NCI-H2107 (cell line): ENCODE measurements around the gene CRHBP.
"Not testable (repeated sequence)": the region's sequence is repeated elsewhere in the genome, so short reads cannot be mapped to it uniquely, and the experiment has no call there.

Experiments used
- DNase-seq: peaks from one replicate; lab custom pipeline; 2025; lab: John Stamatoyannopoulos, UW

Gene CRHBP

GRCh38 chr5:76958991-76959767, 6.3 kb downstream of the CRHBP start:
- no peak for DNase-seq

DNA sequence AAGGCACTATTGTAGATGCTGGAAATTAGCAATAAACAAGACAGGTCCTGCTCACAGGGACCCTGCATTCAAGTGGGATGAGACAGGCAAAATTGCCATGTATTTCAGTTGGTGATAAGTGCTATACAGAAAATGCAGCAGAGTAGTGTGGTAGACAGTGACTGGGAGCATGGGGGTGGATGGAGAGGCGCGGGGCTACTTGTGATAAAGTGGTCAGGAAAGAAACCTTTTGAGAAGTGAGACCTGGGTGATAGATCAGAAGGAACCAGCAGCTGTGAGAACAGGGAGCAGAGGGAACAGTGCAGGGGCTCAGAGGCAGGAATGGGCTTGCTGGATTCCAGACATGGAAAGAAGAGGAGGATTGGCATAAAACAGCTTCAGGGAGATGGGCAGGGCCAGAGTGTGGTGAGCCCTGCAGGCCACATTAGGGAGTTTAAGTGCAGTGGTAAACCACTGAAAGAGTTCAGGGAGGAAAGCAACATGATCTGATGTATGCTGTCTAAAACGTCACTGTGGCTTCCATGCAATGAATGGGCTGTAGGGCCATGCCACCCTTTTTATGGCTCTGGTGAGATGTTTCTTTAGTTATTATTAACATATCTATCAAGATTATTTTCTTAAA, 7.3 kb downstream of the CRHBP start:
- no peak for DNase-seq

DNA sequence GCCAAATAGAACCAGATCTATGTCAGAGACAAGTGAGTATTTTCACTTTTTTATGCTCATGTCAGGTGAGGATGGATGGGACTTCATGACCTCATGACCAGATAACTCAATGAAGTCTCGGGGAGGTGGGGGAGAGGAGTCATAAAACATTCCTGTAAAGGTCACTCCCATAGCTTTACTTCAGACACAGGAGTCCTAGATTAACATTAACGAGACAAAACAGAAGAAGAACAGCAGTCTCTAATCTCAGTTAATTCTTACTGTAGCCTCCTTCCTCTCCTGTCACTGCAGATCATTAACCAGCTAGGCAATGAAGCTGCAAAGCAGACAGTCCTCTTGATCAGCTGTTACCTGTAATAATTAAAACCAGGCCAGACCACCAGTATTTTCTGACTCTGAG, 11.2 kb downstream of the CRHBP start:
- DNase-seq, result no peak

DNA sequence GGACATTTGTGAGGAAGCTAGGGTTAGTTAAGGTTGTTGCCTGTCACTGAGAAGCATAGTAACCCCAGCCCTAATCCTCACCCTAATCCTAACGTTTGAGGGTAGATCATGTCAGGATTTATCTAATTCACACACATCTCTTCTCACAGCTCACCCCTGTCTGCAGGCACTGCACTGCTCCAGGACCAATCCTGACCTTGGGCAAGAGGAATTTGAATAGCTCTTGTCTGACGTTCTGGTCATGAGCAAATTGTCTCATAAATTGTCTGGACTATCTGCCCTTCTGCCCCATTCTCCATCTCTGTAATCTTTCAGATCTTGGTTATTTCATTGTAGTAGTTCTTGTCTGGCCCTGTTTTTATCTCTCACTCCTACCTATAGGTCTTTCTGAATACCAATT, 18.7 kb downstream of the CRHBP start:
- DNase-seq, result no peak

GRCh38 chr5:76972689-76973088, 19.8 kb downstream of the CRHBP start:
- DNase-seq, result no peak

DNA sequence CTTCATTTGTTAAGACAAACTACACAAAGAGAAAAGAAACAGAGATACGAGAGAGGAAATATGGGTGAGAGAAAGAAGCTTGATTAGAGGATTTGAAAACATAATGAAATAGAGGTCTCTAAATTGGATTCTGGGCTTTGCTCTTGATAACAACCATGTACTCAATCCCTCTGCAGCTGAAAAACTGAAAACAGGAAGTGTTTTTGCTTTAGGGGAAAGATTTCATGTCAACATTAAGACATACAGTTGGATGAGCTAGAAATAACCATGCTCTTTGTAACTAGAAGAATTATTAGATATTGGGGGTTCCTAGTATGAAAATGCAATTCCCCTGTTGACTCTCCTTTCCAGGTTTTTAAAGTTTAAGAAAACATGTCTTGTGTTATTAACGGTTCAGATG, 21.9 kb downstream of the CRHBP start:
- no peak for DNase-seq

GRCh38 chr5:76978869-76979268, 26.0 kb downstream of the CRHBP start:
- no peak for DNase-seq

DNA sequence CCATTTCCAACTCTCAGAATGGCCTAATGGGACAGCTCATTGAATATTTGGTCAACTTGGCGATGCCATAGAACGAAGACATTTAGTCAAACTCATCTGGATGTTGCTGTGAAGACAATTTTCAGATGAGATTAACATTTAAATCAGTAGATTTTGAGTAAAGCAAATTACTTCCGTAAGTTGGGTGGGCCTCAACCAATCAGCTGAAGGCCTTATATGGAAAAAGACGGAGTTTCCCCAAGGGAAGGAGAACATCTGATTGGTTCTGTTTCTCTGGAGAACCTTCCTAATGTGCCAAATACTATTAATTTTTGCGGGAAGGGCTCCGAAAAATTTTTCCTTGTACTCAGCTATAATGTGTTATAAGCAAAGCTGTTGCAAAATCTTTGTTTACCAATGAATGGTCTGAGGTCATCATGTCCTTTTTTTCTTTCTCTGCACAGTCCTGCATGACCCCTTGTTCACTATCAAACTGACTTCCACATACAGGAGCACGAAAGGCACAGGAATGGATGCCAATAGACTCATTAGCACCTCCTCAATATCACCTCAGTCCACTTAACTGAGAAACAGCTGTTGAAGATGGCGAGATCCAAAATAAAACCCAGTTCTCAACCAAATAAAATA, 27.8 kb downstream of the CRHBP start:
- no peak for DNase-seq

DNA sequence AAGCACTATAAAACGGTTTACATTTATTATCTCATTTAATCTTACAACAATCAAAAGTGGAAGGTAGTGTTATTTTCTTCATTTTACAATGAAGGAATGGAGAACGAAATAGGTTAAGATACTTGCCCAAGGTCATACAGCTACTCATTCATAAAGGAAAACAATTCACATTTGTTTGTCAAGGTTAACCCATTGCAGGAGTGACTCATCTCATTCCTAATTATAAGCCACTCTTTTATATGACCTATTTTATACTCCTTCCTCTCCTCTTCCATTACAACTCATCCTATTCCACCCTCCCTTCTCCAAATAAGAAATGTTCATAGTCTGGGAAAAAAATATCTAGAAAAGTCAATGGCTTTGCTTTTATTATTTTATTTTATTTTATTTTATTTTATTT, 29.6 kb downstream of the CRHBP start:
- DNase-seq, result no peak

DNA sequence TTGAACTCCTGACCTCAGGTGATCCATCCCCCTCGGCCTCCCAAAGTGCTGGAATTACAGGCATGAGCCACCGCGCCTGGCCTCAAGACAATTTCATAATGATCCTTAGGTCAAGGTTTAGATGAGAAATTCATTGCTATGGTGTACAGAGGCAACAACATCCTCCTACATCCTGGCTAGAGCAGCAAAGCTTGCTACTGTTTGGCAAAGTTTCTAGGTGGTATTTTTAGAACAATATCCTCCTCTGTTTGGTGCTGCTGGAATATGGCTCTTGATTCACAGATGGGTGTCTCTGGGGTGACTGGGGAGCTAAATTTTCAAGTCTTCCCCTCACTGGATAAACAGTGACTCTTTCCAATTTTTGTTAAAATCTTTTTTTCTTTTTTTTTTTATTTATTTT, 30.6 kb downstream of the CRHBP start:
- DNase-seq, result no peak

DNA sequence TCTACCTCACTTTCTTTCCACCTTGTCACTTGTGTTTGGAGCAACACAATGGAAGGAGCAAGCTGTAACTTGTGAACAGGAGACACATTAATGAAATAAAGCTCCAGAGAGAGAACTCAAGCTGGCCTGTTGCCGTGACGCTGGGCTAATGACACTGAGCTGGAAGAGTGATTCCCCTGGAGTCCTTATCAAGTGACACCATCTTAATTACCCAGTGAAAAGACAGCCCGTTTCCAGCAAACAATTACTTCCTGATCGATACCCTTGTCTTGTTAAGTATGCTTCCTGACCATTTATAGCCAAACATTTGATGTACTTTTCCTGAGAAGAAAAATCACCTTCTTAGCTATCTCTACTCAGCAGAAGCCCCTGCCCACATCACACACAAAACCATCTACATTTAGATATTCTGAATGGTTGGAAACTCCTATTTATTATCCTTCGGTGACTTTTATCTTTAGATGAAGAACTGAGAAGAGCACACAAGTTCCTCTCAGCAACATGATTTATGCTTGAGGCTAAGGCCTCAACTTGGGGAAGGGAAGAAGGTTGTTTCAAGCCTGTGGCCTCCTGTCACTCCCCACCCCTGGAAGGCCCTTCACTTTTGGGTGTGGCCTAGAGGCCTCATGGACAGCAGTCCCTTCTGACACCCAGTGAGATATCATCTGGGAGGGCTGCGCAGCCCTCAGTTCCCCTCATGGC, 34.1 kb downstream of the CRHBP start:
- DNase-seq, result no peak

DNA sequence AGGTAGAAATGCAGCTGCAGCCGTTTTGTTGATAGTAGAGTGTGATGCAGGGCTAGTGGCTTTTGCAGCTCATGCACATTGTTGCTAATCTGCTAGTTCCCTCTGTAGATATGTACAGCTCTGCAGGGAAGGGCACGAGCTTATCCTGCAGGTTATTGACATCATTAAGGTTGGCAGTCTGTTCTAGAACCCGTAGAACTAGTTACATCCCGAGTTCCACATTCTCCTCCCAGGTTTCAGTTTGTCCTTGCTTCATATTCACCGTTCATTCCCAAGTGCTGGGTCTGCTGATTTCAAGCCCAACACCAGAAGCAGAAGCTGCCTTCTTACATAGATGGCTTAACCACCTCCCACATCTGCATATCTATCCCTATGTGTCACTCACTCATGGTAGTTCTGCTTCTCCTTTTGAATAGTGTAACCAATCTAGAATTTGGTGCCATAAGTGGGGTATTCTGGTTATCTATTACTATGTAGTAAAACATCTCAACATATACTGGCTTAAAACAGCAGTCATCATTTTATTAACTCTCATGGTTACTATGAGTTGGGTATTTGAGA, 38.1 kb downstream of the CRHBP start:
- no peak for DNase-seq

GRCh38 chr5:76993436-76993835, 40.6 kb downstream of the CRHBP start:
- DNase-seq, result not testable (repeated sequence)

DNA sequence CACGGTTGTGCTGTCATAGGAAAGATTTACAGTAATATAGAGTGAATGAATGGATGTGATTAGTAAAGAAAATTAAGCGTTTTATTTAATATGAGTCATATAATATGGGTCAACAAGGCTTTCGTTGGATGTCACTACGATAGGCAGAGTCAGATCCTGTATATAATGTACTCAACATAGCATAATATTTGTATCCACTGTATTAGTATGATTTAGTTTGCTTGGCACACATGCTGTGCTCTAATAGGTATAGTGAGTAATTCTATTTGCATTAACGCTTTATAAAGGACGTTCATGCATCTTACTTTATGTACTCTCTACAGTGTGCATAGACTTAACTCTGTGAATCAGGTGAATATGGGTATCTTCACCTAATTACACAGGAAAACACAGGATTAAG, 41.5 kb downstream of the CRHBP start:
- no peak for DNase-seq

GRCh38 chr5:76998251-76998650, 45.4 kb downstream of the CRHBP start:
- DNase-seq, result not testable (repeated sequence)

DNA sequence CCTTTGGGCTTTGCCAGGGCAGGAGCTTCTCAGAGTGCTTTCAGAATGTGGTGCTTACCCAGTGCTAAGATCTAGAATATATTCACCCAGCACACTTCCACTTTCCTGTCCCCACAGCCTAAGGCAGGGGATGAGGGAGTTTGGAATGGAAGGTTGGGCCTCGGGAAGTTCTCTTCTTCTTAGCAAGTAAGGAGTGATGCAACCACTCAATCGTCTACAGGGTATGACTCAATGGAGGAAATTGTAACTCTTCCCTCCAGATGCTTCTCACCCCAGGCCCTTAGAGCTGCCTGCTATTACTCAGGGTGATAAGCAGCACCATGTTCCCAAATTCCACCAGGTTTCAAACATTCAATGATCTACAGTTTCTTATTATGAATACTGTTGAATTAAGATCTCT, 46.6 kb downstream of the CRHBP start:
- no peak for DNase-seq

DNA sequence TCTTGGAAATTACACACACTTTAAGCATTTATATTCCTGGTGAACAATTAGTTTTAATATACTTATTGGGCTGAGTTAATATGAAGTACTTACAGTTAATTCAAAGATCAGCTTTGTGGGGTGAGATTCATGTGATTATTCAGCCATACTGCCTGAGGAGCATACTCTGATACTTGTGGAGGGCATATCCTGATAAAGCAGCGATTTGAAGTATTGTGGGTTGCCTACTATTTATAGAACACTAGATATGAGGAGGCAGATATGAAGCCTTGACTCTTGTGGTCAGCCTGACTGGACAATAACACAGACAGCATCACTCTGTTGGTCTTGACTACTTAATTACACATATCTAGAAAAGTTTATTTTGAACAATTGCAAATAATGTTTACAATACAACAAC, 50.4 kb downstream of the CRHBP start:
- no peak for DNase-seq

DNA sequence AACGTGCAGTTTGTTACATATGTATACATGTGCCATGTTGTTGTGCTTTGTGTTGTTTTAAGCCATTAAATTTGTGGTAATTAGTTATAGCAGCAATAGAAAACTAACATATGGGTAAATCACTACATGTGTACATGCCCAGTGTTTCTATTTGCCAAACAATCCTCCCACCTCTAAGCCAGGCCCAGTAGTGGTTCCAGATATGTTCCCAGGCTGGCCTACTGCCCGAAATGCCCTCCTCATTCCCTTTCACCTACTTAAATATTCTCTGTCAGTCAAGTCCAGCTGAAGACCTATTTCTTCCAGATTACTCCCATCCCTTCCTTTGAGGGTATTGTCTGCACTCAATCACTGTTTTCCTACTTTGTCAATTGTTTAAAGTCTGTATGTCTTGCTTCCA, 53.3 kb downstream of the CRHBP start:
- DNase-seq, result no peak

DNA sequence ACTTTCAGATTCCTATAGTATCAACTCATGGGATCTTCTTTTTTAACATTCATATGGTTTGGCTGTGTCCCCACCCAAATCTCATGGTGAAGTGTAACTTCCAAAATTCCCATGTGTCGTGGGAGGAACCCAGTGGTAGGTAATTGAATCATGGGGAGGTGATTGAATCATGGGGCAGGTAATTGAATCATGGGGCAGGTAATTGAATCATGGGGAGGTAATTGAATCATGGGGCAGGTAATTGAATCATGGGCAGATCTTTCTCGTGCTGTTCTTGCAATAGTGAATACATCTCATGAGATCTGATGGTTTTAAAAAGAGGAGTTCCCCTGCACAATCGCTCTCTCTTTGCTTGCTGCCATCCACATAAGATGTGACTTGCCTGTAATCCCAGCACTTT, 55.6 kb downstream of the CRHBP start:
- no peak for DNase-seq

DNA sequence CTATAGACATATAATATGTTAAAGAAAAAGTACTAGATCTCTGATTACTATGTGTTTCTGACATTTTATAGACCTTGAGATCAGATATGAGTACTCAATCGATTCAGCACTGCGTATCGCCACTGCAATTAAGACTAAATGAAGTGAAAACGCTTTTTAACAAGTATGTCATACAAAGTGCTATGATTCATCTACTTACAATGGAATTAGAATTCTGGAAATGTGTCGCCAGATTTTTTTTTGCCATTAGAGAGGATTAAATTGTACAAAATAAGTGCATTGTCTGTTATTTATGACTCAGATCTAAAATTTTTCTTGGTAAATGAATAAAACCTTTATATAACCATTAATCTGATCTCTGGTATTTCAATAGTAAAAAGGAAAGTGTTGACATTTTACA, 57.4 kb downstream of the CRHBP start:
- no peak for DNase-seq

DNA sequence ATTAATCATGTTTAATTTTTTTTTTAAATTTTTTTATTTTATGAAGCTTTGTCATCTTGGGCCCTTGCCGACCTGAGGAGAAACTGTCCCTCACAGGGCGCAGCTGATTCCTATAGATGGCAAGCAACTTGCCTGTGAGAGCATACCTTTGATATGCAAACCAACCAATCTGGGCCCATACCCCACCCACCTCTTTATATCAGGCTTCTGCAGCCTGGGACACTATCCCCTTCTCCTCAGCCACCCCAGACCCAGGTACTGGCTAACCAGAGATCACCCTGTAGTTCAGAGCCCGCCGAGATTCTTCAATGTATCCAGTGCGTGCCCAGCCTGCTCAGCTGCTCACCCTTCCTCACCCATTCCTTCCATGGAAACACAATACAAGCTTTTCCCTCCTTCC, 58.7 kb downstream of the CRHBP start:
- DNase-seq, result no peak

DNA sequence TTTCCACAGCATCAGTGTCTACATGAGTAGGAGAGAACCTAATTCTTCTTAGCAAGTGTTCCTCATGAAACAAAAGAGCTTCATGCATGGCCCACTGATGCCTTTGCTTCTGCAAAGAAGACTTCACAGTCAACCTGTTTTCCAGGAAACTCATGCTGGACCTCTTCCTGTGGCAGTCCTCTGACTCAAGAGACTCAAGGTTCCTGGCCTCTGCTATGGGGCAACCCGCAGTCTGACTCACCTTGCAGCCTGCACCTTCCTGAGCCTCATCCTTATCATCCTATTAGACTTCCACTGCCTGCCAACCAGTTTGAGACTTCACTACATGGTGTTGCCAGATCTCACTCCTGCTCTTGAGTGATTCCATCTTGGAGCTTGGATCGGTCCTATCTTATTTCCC, 59.8 kb downstream of the CRHBP start:
- no peak for DNase-seq
